AG04449 (cell line): ENCODE results near the gene CSH1.
"Not testable (repeated sequence)": the region's sequence is repeated elsewhere in the genome, so short reads cannot be mapped to it uniquely, and the experiment has no call there.

Experiments used
- CTCF ChIA-PET: fragments of 350-600 bp; formaldehyde crosslinking; extraction: SDS; loops from one replicate; lab custom pipeline; 2021; ENCODE audit warnings: antibody characterized with exemption; lab: Yijun Ruan, JAX
- POLR2A ChIA-PET: fragments of 400-600, 350-600 bp; formaldehyde crosslinking; extraction: SDS; loops from one replicate; lab custom pipeline; 2020; ENCODE audit warnings: antibody characterized with exemption, inconsistent platforms; lab: Yijun Ruan, JAX
- DNase-seq: peaks from one replicate; pipeline ENCODE4 v3.0.0-alpha.2; 2010; ENCODE audit warnings: low read depth, low spot score
- H3K4me3 ChIP-seq: 2 replicates; pipeline ENCODE4 v1.5.1; 2011; ENCODE audit warnings: low read depth, mild to moderate bottlenecking, control low read depth, low read length
- TF ChIP-seq, protein P1 (sequence below): IDR thresholded peaks from one replicate; pipeline ENCODE4 v1.5.1; 2011; ENCODE audit warnings: mild to moderate bottlenecking, moderate library complexity, low read length, control low read depth, inconsistent platforms; ENCODE audit not compliant: insufficient read depth; ENCODE audit errors: missing control alignments

CSH1 gene

GRCh38 chr17:63910096-63910495 lies 13.7 kb upstream of the CSH1 start:
- DNase-seq: no peak
- H3K4me3 ChIP-seq: no peak overlapping the region
- ChIA-PET CTCF (interaction anchor here (1.0 to 5.1 kb wide), 10 partner anchors 10 to 224 kb away, joined by 3 to 71 read pairs (median 12); partner anchors contain the start of genes CD79B and ERN1), POLR2A (no interaction called here)
- TF ChIP-seq, protein P1, sequence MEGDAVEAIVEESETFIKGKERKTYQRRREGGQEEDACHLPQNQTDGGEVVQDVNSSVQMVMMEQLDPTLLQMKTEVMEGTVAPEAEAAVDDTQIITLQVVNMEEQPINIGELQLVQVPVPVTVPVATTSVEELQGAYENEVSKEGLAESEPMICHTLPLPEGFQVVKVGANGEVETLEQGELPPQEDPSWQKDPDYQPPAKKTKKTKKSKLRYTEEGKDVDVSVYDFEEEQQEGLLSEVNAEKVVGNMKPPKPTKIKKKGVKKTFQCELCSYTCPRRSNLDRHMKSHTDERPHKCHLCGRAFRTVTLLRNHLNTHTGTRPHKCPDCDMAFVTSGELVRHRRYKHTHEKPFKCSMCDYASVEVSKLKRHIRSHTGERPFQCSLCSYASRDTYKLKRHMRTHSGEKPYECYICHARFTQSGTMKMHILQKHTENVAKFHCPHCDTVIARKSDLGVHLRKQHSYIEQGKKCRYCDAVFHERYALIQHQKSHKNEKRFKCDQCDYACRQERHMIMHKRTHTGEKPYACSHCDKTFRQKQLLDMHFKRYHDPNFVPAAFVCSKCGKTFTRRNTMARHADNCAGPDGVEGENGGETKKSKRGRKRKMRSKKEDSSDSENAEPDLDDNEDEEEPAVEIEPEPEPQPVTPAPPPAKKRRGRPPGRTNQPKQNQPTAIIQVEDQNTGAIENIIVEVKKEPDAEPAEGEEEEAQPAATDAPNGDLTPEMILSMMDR: no peak

DNA sequence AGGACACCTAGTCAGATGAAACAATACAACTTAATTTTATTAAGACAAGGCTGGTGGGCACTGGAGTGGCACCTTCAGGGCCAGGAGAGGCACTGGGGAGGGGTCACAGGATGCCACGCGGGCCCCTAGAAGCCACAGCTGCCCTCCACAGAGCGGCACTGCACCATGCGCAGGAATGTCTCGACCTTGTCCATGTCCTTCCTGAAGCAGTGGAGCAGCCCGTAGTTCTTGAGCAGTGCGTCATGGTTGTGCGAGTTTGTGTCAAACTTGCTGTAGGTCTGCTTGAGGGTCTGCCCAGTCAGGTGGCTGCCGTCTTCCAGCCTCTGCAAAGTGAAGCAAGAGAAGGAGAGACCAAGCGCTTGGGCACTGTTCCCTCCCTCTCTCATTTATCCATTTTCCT lies 13.2 kb upstream of the CSH1 start:
- DNase-seq, H3K4me3 ChIP-seq, POLR2A ChIA-PET: not testable (repeated sequence)
- CTCF ChIA-PET: interaction anchor here (1.0 to 5.1 kb wide), 4 partner anchors 37 to 224 kb away, joined by 3 to 71 read pairs (median 24); no protein-coding TSS in a partner anchor

DNA sequence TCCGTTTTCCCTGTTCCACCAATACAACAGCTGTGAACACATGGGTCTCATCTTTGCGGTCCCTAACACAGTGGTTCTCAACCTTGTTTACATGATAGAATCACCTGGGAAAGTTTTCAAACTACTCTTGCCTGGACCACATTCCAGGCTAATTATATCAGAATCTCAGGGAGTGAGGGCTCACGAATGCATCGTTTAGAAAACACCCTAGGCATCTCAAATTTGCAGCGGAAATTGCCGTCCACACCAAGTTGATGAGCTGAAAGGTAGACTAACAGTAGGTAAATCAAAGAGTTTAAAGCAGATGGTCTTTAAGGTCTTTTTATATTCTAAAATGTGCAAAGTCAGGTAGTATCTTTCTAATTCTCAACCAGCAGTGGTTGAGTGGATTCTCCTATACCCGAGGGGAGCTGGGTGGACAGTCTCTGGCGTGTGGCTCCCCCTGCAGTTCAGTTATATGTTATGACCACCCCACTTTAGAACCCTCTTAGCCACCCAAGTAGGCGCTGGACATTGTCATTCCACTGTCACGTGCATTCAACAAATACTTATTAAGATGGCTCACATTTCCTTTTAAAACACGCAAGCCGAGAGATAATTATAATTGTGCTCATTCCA lies 10.9 kb upstream of the CSH1 start:
- TF ChIP-seq, protein P1: peak; percentile 12
- H3K4me3 ChIP-seq, POLR2A ChIA-PET, DNase-seq: not testable (repeated sequence)
- CTCF ChIA-PET: interaction anchor here (1.3 to 8.5 kb wide), 5 partner anchors 13 to 384 kb away, joined by 3 to 79 read pairs (median 8); no protein-coding TSS in a partner anchor

DNA sequence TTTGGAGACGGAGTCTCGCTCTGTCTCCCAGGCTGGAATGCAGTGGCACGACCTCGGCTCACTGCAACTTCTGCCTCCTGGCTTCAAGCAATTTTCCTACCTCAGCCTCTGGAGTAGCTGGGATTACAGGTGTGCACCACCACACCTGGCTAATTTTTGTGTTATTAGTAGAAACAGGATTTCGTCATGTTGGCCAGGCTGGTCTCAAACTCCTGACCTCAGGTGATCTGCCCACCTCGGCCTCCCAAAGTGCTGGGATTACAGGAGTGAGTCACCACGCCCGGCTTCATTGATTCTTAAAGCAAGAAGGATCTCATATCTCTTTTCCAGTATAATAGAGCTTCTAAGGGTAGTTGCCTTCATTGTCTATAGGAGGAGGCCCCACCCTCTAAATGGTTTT lies 8.4 kb upstream of the CSH1 start:
- CTCF ChIA-PET: interaction anchor here (0.6 to 8.5 kb wide), 14 partner anchors 12 to 416 kb away, joined by 3 to 79 read pairs (median 7); partner anchors contain the start of gene GH2
- DNase-seq, POLR2A ChIA-PET, H3K4me3 ChIP-seq: not testable (repeated sequence)

DNA sequence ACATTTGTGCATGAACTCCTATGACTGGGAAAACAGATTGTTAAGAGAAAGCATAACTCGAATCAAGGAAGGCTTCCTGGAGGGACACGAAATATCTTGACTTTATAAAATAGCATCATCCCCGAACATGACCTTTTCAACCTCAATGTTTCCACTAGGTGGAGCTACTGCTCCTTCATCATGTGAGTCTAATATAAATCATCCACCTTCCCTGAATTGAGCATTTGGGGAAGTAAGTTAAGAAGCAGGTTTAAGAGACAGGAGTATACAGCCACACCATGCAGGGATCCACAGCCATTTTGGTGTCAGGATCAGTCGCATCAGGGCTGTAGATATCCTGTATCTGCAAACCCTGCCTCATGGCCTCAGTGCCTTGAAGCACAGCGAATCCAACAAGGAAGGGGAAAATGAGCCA lies 7.4 kb upstream of the CSH1 start:
- CTCF ChIA-PET: interaction anchor here (1.0 to 8.5 kb wide), 11 partner anchors 8 to 375 kb away, joined by 3 to 79 read pairs (median 16); partner anchors contain the start of genes CSHL1 and GH2
- POLR2A ChIA-PET, H3K4me3 ChIP-seq, DNase-seq: not testable (repeated sequence)

GRCh38 chr17:63901971-63902370 lies 5.6 kb upstream of the CSH1 start:
- not testable (repeated sequence) for DNase-seq, H3K4me3 ChIP-seq
- ChIA-PET POLR2A (interaction anchor here (0.6 kb wide), 1 partner anchor 38 kb away, joined by 3 read pairs; no protein-coding TSS in a partner anchor), CTCF (interaction anchor here (0.6 to 8.5 kb wide), 20 partner anchors 10 to 231 kb away, joined by 3 to 79 read pairs (median 5); partner anchors contain the start of genes CSHL1 and GH2)

GRCh38 chr17:63898899-63899798 lies 2.8 kb upstream of the CSH1 start:
- DNase-seq, H3K4me3 ChIP-seq, POLR2A ChIA-PET: not testable (repeated sequence)
- CTCF ChIA-PET: interaction anchor here (1.2 to 1.9 kb wide), 2 partner anchors 10 to 130 kb away, joined by 3 to 5 read pairs; no protein-coding TSS in a partner anchor

DNA sequence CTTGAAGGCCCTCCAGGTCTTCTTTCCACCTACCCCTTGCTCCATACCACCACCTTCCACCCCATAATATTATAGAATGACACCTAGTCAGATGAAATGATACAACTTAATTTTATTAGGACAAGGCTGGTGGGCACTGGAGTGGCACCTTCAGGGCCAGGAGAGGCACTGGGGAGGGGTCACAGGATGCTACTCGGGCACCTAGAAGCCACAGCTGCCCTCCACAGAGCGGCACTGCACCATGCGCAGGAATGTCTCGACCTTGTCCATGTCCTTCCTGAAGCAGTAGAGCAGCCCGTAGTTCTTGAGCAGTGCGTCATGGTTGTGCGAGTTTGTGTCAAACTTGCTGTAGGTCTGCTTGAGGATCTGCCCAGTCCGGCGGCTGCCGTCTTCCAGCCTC lies 1.6 kb downstream of the CSH1 start:
- CTCF ChIA-PET, POLR2A ChIA-PET, H3K4me3 ChIP-seq, DNase-seq: not testable (repeated sequence)

- H3K4me3 ChIP-seq, POLR2A ChIA-PET: not testable (repeated sequence)
- CTCF ChIA-PET: interaction anchor here (4.5 kb wide), 1 partner anchor 12 kb away, joined by 22 read pairs; the partner anchor contains the start of gene GH2
Observed at GRCh38 chr17:63894021-63894420, 2.4 kb downstream of the CSH1 start.

GRCh38 chr17:63892316-63893037 lies 3.9 kb downstream of the CSH1 start:
- POLR2A ChIA-PET, H3K4me3 ChIP-seq, DNase-seq: not testable (repeated sequence)
- CTCF ChIA-PET: interaction anchor here (1.8 to 6.6 kb wide), 3 partner anchors 10 to 19 kb away, joined by 4 to 63 read pairs (median 22); partner anchors contain the start of genes CSHL1 and GH2

More at GRCh38 chr17:63894021-63894420, 2.4 kb downstream of the CSH1 start:
- not testable (repeated sequence) for DNase-seq
